NK-92 (cell line): ENCODE results near the gene ZG16B.

Source experiments
- DNase-seq: peaks from one replicate; lab custom pipeline; 2025; ENCODE audit not compliant: unreplicated experiment; lab: John Stamatoyannopoulos, UW

Gene ZG16B

GRCh38 chr16:2829501-2830354, at the start of gene ZG16B:
Gene ZG16B (plus strand): TSS chr16:2830303. CDS start chr16:2830442, 139 bp downstream.
- DNase-seq, result no peak

GRCh38 chr16:2782583-2783351, 47.3 kb upstream of the ZG16B start:
- DNase-seq, result no peak

- no peak for DNase-seq
Observed at GRCh38 chr16:2783581-2784357, 46.3 kb upstream of the ZG16B start.

- no peak for DNase-seq
Observed at GRCh38 chr16:2784358-2785100, 45.6 kb upstream of the ZG16B start.

- DNase-seq, result no peak
Observed at GRCh38 chr16:2785101-2785991, 44.8 kb upstream of the ZG16B start.

- DNase-seq, result no peak
Observed at GRCh38 chr16:2786061-2786825, 43.9 kb upstream of the ZG16B start.

- DNase-seq, result no peak
Observed at GRCh38 chr16:2786826-2787151, 43.3 kb upstream of the ZG16B start.

GRCh38 chr16:2787406-2787805, 42.7 kb upstream of the ZG16B start, which contains the start of gene PRSS33:
Gene PRSS33 (minus strand): TSS chr16:2787560. CDS start chr16:2786547, 1,013 bp downstream.
- no peak for DNase-seq

- DNase-seq, result no peak
Observed at GRCh38 chr16:2787961-2788360, 42.1 kb upstream of the ZG16B start.

- no peak for DNase-seq
Observed at GRCh38 chr16:2790631-2791030, 39.5 kb upstream of the ZG16B start.

- no peak for DNase-seq
Observed at GRCh38 chr16:2791174-2791573, 38.9 kb upstream of the ZG16B start.

- DNase-seq, result no peak
Observed at GRCh38 chr16:2792940-2793339, 37.2 kb upstream of the ZG16B start.

- no peak for DNase-seq
Observed at GRCh38 chr16:2795395-2796143, 34.5 kb upstream of the ZG16B start.

- no peak for DNase-seq
Observed at GRCh38 chr16:2798723-2799204, 31.3 kb upstream of the ZG16B start.

GRCh38 chr16:2799205-2799858, 30.8 kb upstream of the ZG16B start:
- DNase-seq, result no peak

- no peak for DNase-seq
Observed at GRCh38 chr16:2799859-2800226, 30.3 kb upstream of the ZG16B start.

GRCh38 chr16:2803545-2804195, 26.4 kb upstream of the ZG16B start:
- DNase-seq, result no peak
